Measurements from ENCODE around the gene RNF130. TPM values are rescaled to one million over a fixed set of nuclear protein-coding genes. Genes with fewer than 3 reads are reported as not detected.

Gene RNF130
- total RNA-seq, 1 donor from 2014 or later = 183 TPM

GRCh38 chr5:180119031-180119902 lies 47.7 kb upstream of the RNF130 start:
- Histone ChIP-seq H3F3A (ENCODE audit: low read depth) (no peaks in the 10 kb centered on the region), H3K4me1 (peaks cover 17% of the 10 kb centered on the region), H3K9me3 (ENCODE audit: low read depth) (no peaks in the 10 kb centered on the region), H3K79me2 (ENCODE audit: low read depth) (no peaks in the 10 kb centered on the region), H3K9ac (no peak overlapping the region), H2AFZ (replicated peaks) (no peak overlapping the region), H3K36me3 (no peaks in the 10 kb centered on the region), H3K4me3 (no peak overlapping the region), H3K27ac (no peak overlapping the region), H3K27me3 (no peaks in the 10 kb centered on the region), H3K4me2 (no peak overlapping the region), H4K20me1 (ENCODE audit: low read depth) (no peaks in the 10 kb centered on the region)
- H3K27me3 Mint-ChIP-seq (ENCODE audit: insufficient read depth, low read depth) = peaks cover 4% of the 10 kb centered on the region
- DNase-seq (ENCODE audit: low spot score) = no peak
- no peak overlapping the region for H3K27ac Mint-ChIP-seq
- H3K4me3 Mint-ChIP-seq = no peak overlapping the region
- no peak for TF ChIP-seq EZH2phosphoT487 (IDR thresholded peaks at IDR 0.05)
- TF ChIP-seq EZH2 (IDR thresholded peaks at IDR 0.05) = no peak
- no peak for TF ChIP-seq CTCF (IDR thresholded peaks at IDR 0.05)
- peaks cover 19% of the 10 kb centered on the region for H3K4me1 Mint-ChIP-seq
- H3K9me3 Mint-ChIP-seq = no peaks in the 10 kb centered on the region
- H3K36me3 Mint-ChIP-seq = no peaks in the 10 kb centered on the region

- Histone ChIP-seq H3K4me2 (no peak overlapping the region), H3F3A (ENCODE audit: low read depth) (no peaks in the 10 kb centered on the region), H3K27me3 (no peaks in the 10 kb centered on the region), H3K9me3 (ENCODE audit: low read depth) (no peaks in the 10 kb centered on the region), H4K20me1 (ENCODE audit: low read depth) (no peaks in the 10 kb centered on the region), H3K9ac (no peak overlapping the region), H3K4me1 (peaks cover 17% of the 10 kb centered on the region), H3K27ac (no peak overlapping the region), H3K79me2 (ENCODE audit: low read depth) (no peaks in the 10 kb centered on the region), H3K4me3 (no peak overlapping the region), H3K36me3 (no peaks in the 10 kb centered on the region), H2AFZ (replicated peaks) (no peak overlapping the region)
- H3K27ac Mint-ChIP-seq = no peak overlapping the region
- H3K4me3 Mint-ChIP-seq = no peak overlapping the region
- peaks cover 4% of the 10 kb centered on the region for H3K27me3 Mint-ChIP-seq (ENCODE audit: insufficient read depth, low read depth)
- no peaks in the 10 kb centered on the region for H3K9me3 Mint-ChIP-seq
- no peaks in the 10 kb centered on the region for H3K36me3 Mint-ChIP-seq
- DNase-seq (ENCODE audit: low spot score) = no peak
- TF ChIP-seq CTCF (IDR thresholded peaks at IDR 0.05) = no peak
- no peak for TF ChIP-seq EZH2 (IDR thresholded peaks at IDR 0.05)
- no peak for TF ChIP-seq EZH2phosphoT487 (IDR thresholded peaks at IDR 0.05)
- peaks cover 19% of the 10 kb centered on the region for H3K4me1 Mint-ChIP-seq
Observed at GRCh38 chr5:180118391-180118791, 46.8 kb upstream of the RNF130 start.

- Histone ChIP-seq H3K9ac (no peak overlapping the region), H3F3A (ENCODE audit: low read depth) (no peaks in the 10 kb centered on the region), H3K9me3 (ENCODE audit: low read depth) (no peaks in the 10 kb centered on the region), H3K4me3 (no peak overlapping the region), H3K4me1 (peaks cover 17% of the 10 kb centered on the region), H3K79me2 (ENCODE audit: low read depth) (no peaks in the 10 kb centered on the region), H4K20me1 (ENCODE audit: low read depth) (no peaks in the 10 kb centered on the region), H3K27me3 (no peaks in the 10 kb centered on the region), H3K36me3 (no peaks in the 10 kb centered on the region), H2AFZ (replicated peaks) (no peak overlapping the region), H3K27ac (no peak overlapping the region), H3K4me2 (no peak overlapping the region)
- no peaks in the 10 kb centered on the region for H3K36me3 Mint-ChIP-seq
- no peak overlapping the region for H3K27ac Mint-ChIP-seq
- H3K4me3 Mint-ChIP-seq = no peak overlapping the region
- peaks cover 4% of the 10 kb centered on the region for H3K27me3 Mint-ChIP-seq (ENCODE audit: insufficient read depth, low read depth)
- H3K4me1 Mint-ChIP-seq = peaks cover 19% of the 10 kb centered on the region
- DNase-seq (ENCODE audit: low spot score) = peak; percentile 37
- H3K9me3 Mint-ChIP-seq = no peaks in the 10 kb centered on the region
- TF ChIP-seq EZH2 (IDR thresholded peaks at IDR 0.05) = no peak
- no peak for TF ChIP-seq EZH2phosphoT487 (IDR thresholded peaks at IDR 0.05)
- TF ChIP-seq CTCF (IDR thresholded peaks at IDR 0.05) = peak; percentile 27
Observed at GRCh38 chr5:180117000-180117725, 45.6 kb upstream of the RNF130 start.
